Prostate gland (tissue), 2 donors: ENCODE data around the gene HDAC6.

Experiments used
- POLR2A ChIP-seq: fragments of 450-650 bp; IDR thresholded peaks from one replicate; pipeline ENCODE4 v1.6.1; 2016; ENCODE audit warnings: antibody characterized with exemption, mild to moderate bottlenecking
- TF ChIP-seq, protein P1 (sequence below), 4 experiments: fragments of 200-600 bp in 2 of 4; fragments of 450-650 bp in 2 of 4; sonication (generic) in 2 of 4; IDR thresholded peaks; 1 replicate in 3 of 4; 2 replicates in 1 of 4; pipeline ENCODE4 v1.5.1; 2016 to 2019; ENCODE audit warnings: antibody characterized with exemption in 4 of 4, mild to moderate bottlenecking in 2 of 4, moderate library complexity in 2 of 4

DNA sequence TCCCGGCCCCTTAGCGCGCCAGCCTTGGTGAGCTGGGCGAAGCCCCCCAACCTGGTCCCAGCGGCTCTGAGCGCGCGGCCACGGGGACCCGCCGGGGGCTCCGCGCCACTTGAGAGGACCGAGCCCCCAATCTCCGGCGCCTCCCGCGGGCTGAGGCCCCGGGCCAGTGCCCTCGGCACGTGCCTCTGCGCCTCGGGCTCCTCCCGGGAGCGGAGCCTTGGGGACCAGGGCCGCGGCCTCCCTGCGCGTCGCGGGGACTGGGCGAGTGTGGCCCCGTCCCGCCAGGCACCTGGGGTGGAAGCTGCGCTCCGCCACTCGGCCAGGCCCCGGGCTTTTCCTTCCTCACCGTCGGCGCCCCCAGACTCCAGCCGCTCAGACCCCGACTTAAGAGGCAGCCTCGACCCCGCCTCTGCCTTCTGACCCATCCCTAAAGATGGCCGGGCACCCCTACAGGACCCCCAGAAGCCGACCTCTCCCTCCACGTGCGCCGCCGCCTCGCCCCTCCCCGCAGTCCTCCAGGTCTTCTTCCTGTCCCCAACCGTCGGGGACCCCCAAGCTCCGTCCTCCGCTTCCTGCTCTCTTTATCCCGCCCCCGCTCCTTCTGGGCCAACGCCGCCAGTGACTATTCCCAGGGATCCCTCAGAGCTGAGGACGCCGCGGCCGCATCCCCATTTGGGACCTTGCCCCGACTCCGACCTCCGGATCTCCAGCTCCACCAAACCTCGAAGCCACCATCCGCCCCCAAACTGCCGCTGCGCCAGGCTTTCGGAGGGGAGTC lies 25.2 kb downstream of the HDAC6 start:
- TF ChIP-seq, protein P1, sequence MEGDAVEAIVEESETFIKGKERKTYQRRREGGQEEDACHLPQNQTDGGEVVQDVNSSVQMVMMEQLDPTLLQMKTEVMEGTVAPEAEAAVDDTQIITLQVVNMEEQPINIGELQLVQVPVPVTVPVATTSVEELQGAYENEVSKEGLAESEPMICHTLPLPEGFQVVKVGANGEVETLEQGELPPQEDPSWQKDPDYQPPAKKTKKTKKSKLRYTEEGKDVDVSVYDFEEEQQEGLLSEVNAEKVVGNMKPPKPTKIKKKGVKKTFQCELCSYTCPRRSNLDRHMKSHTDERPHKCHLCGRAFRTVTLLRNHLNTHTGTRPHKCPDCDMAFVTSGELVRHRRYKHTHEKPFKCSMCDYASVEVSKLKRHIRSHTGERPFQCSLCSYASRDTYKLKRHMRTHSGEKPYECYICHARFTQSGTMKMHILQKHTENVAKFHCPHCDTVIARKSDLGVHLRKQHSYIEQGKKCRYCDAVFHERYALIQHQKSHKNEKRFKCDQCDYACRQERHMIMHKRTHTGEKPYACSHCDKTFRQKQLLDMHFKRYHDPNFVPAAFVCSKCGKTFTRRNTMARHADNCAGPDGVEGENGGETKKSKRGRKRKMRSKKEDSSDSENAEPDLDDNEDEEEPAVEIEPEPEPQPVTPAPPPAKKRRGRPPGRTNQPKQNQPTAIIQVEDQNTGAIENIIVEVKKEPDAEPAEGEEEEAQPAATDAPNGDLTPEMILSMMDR (IDR thresholded peaks at IDR 0.05), result no peak
- no peak for TF ChIP-seq POLR2A
